Keratinocyte (primary cell): ENCODE measurements around the gene CHD1. TPM values are rescaled to one million over a fixed set of nuclear protein-coding genes. Genes with fewer than 3 reads are reported as not detected.
A peak's percentile ranks its signal among the peaks of the same experiment; 100 is the strongest.

Source experiments
- DNase-seq: peaks from one replicate; pipeline ENCODE4 v3.0.0-alpha.2; 2011; ENCODE audit warnings: low read depth, missing footprints, low spot score
- FAIRE-seq: peaks from 2 replicates; lab custom pipeline; 2011; peaks lifted over from hg19 to GRCh38; lab: Jason Lieb, UNC
- H2AFZ ChIP-seq: 2 replicates; pipeline ENCODE4 v1.6.0; 2012; ENCODE audit warnings: low read length, control low read depth, inconsistent platforms; ENCODE audit not compliant: control insufficient read depth
- H3K27ac ChIP-seq: 2 replicates; pipeline ENCODE4 v1.5.1; 2011; ENCODE audit warnings: low read length; ENCODE audit not compliant: control insufficient read depth, insufficient read depth
- H3K27me3 ChIP-seq: 3 replicates; pipeline ENCODE4 v1.6.0; 2011; ENCODE audit warnings: low read length; ENCODE audit not compliant: control insufficient read depth, insufficient read depth; ENCODE audit errors: extremely low read depth
- H3K36me3 ChIP-seq, 2 experiments: 2 replicates in 1 of 2; 3 replicates in 1 of 2; pipeline ENCODE4 v1.5.1; 2011; ENCODE audit warnings: low read length in 2 of 2, mild to moderate bottlenecking in 1 of 2; ENCODE audit not compliant: control insufficient read depth in 2 of 2, insufficient read depth in 2 of 2; ENCODE audit errors: extremely low read depth in 1 of 2
- H3K4me1 ChIP-seq: 3 replicates; pipeline ENCODE4 v1.5.1; 2011; ENCODE audit warnings: low read length; ENCODE audit not compliant: control insufficient read depth, insufficient read depth; ENCODE audit errors: extremely low read depth
- H3K4me2 ChIP-seq: 3 replicates; pipeline ENCODE4 v1.6.0; 2011; ENCODE audit warnings: low read depth, low read length; ENCODE audit not compliant: control insufficient read depth, insufficient read depth; ENCODE audit errors: extremely low read depth
- H3K4me3 ChIP-seq, 3 experiments: fragments of 200-600 bp in 1 of 3; sonication (generic) in 1 of 3; 2 replicates in 2 of 3; 3 replicates in 1 of 3; pipeline ENCODE4 v1.5.1; 2011 to 2016; ENCODE audit warnings: low read length in 3 of 3, mild to moderate bottlenecking in 3 of 3, control low read depth in 2 of 3, inconsistent platforms in 1 of 3, low read depth in 1 of 3, mixed read lengths in 1 of 3, mixed run types in 1 of 3, moderate library complexity in 1 of 3; ENCODE audit not compliant: control insufficient read depth in 2 of 3, insufficient read depth in 2 of 3; ENCODE audit errors: extremely low read depth in 1 of 3
- H3K79me2 ChIP-seq: 2 replicates; pipeline ENCODE4 v1.6.0; 2012; ENCODE audit warnings: low read length; ENCODE audit not compliant: control insufficient read depth, insufficient read depth
- H3K9ac ChIP-seq: 3 replicates; pipeline ENCODE4 v1.6.0; 2011; ENCODE audit warnings: low read length; ENCODE audit not compliant: control insufficient read depth, insufficient read depth; ENCODE audit errors: extremely low read depth
- H3K9me1 ChIP-seq: 3 replicates; pipeline ENCODE4 v1.6.0; 2011; ENCODE audit warnings: low read length; ENCODE audit not compliant: control insufficient read depth, insufficient read depth; ENCODE audit errors: extremely low read depth
- H3K9me3 ChIP-seq: 2 replicates; pipeline ENCODE4 v1.5.1; 2012; ENCODE audit warnings: low read depth, low read length; ENCODE audit not compliant: control insufficient read depth
- H4K20me1 ChIP-seq: 3 replicates; pipeline ENCODE4 v1.6.0; 2011; ENCODE audit warnings: low read length; ENCODE audit not compliant: control insufficient read depth, insufficient read depth; ENCODE audit errors: extremely low read depth
- EZH2 ChIP-seq: IDR thresholded peaks from one replicate; pipeline ENCODE4 v1.6.1; 2012; ENCODE audit warnings: inconsistent platforms, mild to moderate bottlenecking, low read length, moderate library complexity
- dilution Hi-C: fragments of 300-500 bp; cut with MboI; formaldehyde crosslinking; loops from one replicate; pipeline ENCODE4 v1.7.0; 2020; ENCODE audit warnings: low sequenced_read_pairs; ENCODE audit not compliant: extremely low pct_ligation_motif_present
- polyA plus RNA-seq, 5 experiments: library from polyadenylated mRNA; depleted of rRNA in 3 of 5; stranded (reverse) in 3 of 5; stranded (forward) in 1 of 5; unstranded in 1 of 5; fragments of >200 nt; gene quantifications; 1 replicate in 1 of 5; 2 replicates in 3 of 5; 3 replicates in 1 of 5; pipeline versions ENCODE4 v1.2.1 to v1.2.3, GENCODE V29; 2011 to 2012; ENCODE audit warnings: missing spikeins in 2 of 5, low read depth in 1 of 5, low replicate concordance in 1 of 5
- TF ChIP-seq, protein P1 (sequence below), 3 experiments: IDR thresholded peaks in 1 of 3; conservative IDR thresholded peaks in 1 of 3; optimal IDR thresholded peaks in 1 of 3; 2 replicates in 2 of 3; 3 replicates in 1 of 3; pipeline versions ENCODE3 to v1.5.1; 2011; ENCODE audit warnings: low read length in 3 of 3, mild to moderate bottlenecking in 3 of 3, moderate library complexity in 2 of 3, control low read depth in 1 of 3, inconsistent platforms in 1 of 3; ENCODE audit not compliant: insufficient read depth in 2 of 3; ENCODE audit errors: extremely low read depth in 1 of 3

Gene CHD1
- polyA plus RNA-seq, 1 donor (not counting 4 experiments of a cell fraction or from before 2014, with no cell fraction given): 26.5 TPM

DNA sequence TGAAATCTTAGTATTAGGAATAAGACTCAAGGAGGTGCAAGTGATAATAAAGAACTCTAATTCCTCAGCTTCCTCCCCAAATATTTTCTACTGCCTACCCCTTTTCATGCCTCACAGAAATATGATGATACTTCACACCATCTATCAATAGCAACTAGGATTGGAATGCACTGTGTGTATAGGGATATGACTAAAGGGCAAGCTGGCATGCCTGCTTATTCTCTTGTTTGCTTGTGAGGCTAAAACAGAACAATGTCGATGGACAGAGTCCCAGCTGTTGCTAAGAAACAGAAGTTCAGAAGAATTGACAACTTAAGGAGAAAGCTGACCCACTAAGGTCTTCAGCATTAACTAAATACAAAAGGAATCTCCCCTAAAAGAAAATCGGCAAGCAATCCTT, 9.7 kb upstream of the CHD1 start:
- Histone ChIP-seq H3K4me3 (no peak overlapping the region), H3K9me1 (no peaks in the 10 kb centered on the region), H3K9me3 (no peaks in the 10 kb centered on the region), H3K9ac (no peak overlapping the region), H3K4me2 (no peak overlapping the region), H2AFZ (no peak overlapping the region), H3K36me3 (no peaks in the 10 kb centered on the region), H3K27ac (no peak overlapping the region), H4K20me1 (no peaks in the 10 kb centered on the region), H3K79me2 (no peaks in the 10 kb centered on the region), H3K27me3 (no peaks in the 10 kb centered on the region), H3K4me1 (no peaks in the 10 kb centered on the region)
- TF ChIP-seq, protein P1, sequence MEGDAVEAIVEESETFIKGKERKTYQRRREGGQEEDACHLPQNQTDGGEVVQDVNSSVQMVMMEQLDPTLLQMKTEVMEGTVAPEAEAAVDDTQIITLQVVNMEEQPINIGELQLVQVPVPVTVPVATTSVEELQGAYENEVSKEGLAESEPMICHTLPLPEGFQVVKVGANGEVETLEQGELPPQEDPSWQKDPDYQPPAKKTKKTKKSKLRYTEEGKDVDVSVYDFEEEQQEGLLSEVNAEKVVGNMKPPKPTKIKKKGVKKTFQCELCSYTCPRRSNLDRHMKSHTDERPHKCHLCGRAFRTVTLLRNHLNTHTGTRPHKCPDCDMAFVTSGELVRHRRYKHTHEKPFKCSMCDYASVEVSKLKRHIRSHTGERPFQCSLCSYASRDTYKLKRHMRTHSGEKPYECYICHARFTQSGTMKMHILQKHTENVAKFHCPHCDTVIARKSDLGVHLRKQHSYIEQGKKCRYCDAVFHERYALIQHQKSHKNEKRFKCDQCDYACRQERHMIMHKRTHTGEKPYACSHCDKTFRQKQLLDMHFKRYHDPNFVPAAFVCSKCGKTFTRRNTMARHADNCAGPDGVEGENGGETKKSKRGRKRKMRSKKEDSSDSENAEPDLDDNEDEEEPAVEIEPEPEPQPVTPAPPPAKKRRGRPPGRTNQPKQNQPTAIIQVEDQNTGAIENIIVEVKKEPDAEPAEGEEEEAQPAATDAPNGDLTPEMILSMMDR (optimal IDR thresholded peaks at IDR 0.05 in 1 of 3, IDR thresholded peaks at IDR 0.05 in 1 of 3, conservative IDR thresholded peaks at IDR 0.05 in 1 of 3; ENCODE audit: extremely low read depth in 1 of 3, insufficient read depth in 2 of 3, low read length in 3 of 3): no peak
- no peak for TF ChIP-seq EZH2
- dilution Hi-C loops: no loop called here
- DNase-seq (no peak), FAIRE-seq (peak; percentile 44)

DNA sequence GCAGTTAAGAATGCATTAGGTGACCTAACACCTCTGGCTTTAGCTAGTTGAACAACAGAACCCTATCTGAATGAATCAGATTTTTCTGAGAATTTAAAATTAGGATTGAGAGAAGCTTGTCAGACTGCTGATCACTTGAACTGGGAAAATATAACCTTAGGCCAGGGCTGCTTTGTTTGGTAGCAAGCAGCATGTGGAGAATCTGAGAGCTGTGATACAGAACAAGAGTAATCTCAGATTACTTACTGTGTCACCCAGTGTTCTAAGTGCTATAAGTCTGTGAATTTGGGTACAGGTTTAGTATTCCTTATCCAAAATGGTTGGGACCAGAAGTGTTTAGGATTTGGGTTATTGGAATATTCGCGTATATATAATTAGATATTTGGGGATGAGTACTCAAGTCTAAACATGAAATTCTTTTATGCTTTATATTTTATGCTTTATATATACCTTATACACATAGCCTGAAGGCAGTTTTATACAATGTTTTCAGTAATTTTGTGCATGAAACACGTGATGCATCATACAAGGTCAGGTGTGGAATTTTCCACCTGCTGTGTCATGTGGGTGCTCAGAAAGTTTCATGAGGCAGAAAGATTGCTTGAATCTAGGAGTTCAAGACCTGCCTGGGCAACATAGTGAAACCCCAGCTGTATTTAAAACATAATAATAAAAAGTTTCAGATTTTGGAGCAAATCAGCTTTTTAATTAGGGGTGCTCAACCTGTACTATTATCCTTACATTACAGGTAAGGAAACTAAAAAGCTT, 8.3 kb upstream of the CHD1 start:
- DNase-seq (no peak), FAIRE-seq (peak; percentile 20)
- Histone ChIP-seq H3K9me3 (no peaks in the 10 kb centered on the region), H3K79me2 (no peaks in the 10 kb centered on the region), H3K4me1 (no peaks in the 10 kb centered on the region), H3K27me3 (no peaks in the 10 kb centered on the region), H4K20me1 (no peaks in the 10 kb centered on the region), H3K4me2 (no peak overlapping the region), H3K4me3 (no peak overlapping the region), H3K9me1 (no peaks in the 10 kb centered on the region), H3K27ac (no peak overlapping the region), H2AFZ (no peak overlapping the region), H3K9ac (no peak overlapping the region), H3K36me3 (no peaks in the 10 kb centered on the region)
- dilution Hi-C loops: no loop called here
- TF ChIP-seq, protein P1 (optimal IDR thresholded peaks at IDR 0.05 in 1 of 3, IDR thresholded peaks at IDR 0.05 in 1 of 3, conservative IDR thresholded peaks at IDR 0.05 in 1 of 3; ENCODE audit: extremely low read depth in 1 of 3, insufficient read depth in 2 of 3, low read length in 3 of 3): no peak
- no peak for TF ChIP-seq EZH2
